Measurements from ENCODE around the gene IGSF6.

The IGSF6 gene

GRCh38 chr16:21599122-21600030 is 53.0 kb downstream of the IGSF6 start, which contains the start of gene METTL9:
METTL9 (plus strand) TSS chr16:21599577; CDS start chr16:21599734, 157 bp downstream.
- Histone ChIP-seq H3K27me3 (ENCODE audit: insufficient read depth, low read length) (no peaks in the 10 kb centered on the region), H3K9me3 (ENCODE audit: low read length) (no peaks in the 10 kb centered on the region), H3K4me1 (ENCODE audit: insufficient read depth, low read length) (peaks cover 27% of the 10 kb centered on the region), H3K36me3 (ENCODE audit: insufficient read depth, low read length) (no peaks in the 10 kb centered on the region), H3K4me3 (ENCODE audit: low read length) (peak within 1 kb of the TSS; percentile 63), H2AFZ (ENCODE audit: low read depth, low read length) (peak within 1 kb of the TSS; percentile 20)

DNA sequence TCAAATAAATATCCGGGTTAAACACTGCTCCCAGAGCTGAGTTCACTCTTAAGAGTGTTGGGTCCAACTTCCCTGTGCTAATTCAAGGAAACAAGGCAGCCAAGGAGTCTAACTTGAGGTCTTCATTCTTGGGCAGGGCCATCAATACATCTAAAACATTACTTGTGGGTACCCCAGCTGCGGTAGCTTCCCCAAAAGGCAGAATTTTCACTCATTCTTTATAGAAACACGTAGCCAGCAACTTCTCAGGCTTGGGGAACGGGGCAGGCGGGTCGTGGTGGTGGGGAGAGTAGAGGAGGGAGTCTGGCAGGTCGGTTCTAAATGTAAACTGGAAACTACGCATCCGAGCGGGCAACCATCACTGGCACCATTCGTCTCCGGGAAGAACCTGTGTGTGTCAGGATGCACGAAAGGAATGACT is 53.7 kb downstream of the IGSF6 start:
- Histone ChIP-seq H3K9me3 (ENCODE audit: low read length) (no peaks in the 10 kb centered on the region), H3K36me3 (ENCODE audit: insufficient read depth, low read length) (no peaks in the 10 kb centered on the region), H2AFZ (ENCODE audit: low read depth, low read length) (peak overlapping the region; percentile 20), H3K4me1 (ENCODE audit: insufficient read depth, low read length) (peaks cover 22% of the 10 kb centered on the region), H3K27me3 (ENCODE audit: insufficient read depth, low read length) (no peaks in the 10 kb centered on the region), H3K4me3 (ENCODE audit: low read length) (peak overlapping the region; percentile 63)

DNA sequence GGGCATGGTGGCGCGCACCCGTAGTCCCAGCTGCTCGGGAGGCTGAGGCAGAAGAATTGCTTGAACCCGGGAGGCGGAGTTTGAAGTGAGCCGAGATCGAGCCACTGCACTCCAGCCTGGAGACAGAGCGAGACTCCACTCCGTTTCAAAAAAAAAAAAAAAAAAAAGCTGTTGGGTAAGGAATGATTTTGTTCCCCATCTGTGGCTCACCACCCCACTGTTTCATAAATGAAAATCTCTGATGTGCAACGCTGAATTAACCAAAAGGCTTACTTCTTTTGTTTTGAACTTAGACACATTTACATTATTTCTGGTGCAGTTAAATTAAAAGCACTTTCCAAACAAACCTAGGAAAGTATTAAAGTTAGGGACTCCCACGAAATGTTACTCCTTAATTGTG is 54.2 kb downstream of the IGSF6 start:
- H2AFZ ChIP-seq (ENCODE audit: low read depth, low read length), result peak overlapping the region; percentile 20
- peak overlapping the region; percentile 63 for H3K4me3 ChIP-seq (ENCODE audit: low read length)
- no peaks in the 10 kb centered on the region for H3K27me3 ChIP-seq (ENCODE audit: insufficient read depth, low read length)

GRCh38 chr16:21597561-21598030 is 54.8 kb downstream of the IGSF6 start:
- H3K27me3 ChIP-seq (ENCODE audit: insufficient read depth, low read length), result no peaks in the 10 kb centered on the region

More for the DNA sequence above, 54.2 kb downstream of the IGSF6 start:
- Histone ChIP-seq H3K36me3 (ENCODE audit: insufficient read depth, low read length) (no peaks in the 10 kb centered on the region), H3K4me1 (ENCODE audit: insufficient read depth, low read length) (peaks cover 19% of the 10 kb centered on the region), H3K9me3 (ENCODE audit: low read length) (no peaks in the 10 kb centered on the region)

DNA sequence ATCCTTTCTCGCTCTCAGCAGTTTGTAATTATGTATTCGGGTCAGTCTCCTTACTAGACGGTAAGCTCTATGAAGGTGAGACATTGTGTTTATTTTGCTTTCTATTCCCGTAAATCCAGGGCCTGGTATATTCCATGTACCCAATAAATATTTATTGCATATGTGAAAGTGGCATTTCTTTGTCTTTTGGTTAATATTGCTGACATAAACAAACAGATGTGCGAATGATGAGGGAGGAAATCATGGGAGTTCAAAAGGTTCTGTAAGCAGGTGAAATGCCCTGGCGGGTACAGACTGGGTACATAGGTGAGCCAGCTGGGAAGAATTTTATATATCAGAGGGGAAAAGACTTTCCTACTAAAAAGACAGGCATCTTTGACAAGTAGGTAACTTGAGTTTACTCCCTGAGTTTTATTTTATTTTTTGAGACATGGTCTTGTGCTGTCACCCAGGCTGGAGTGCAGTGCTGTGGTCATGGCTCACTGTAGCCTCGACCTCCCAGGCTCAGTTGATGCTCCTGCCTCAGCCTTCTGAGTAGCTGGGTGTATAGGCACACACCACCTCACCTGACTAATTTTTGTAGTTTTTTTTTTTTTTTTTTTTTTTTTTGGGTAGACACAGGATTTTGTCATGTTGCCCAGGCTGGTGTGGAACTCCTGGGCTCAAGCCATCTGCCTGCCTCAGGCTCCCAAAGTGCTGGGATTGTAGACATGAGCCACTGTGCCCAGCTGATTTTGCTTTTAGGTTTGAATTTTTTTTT is 58.7 kb downstream of the IGSF6 start:
- no peaks in the 10 kb centered on the region for H3K27me3 ChIP-seq (ENCODE audit: insufficient read depth, low read length)
- H3K4me3 ChIP-seq (ENCODE audit: low read length), result no peak overlapping the region
- H3K9me3 ChIP-seq (ENCODE audit: low read length), result no peaks in the 10 kb centered on the region
- no peaks in the 10 kb centered on the region for H3K36me3 ChIP-seq (ENCODE audit: insufficient read depth, low read length)
- peaks cover 2% of the 10 kb centered on the region for H3K4me1 ChIP-seq (ENCODE audit: insufficient read depth, low read length)
- no peak overlapping the region for H2AFZ ChIP-seq (ENCODE audit: low read depth, low read length)

More at GRCh38 chr16:21597561-21598030, 54.8 kb downstream of the IGSF6 start:
- Histone ChIP-seq H3K9me3 (ENCODE audit: low read length) (no peaks in the 10 kb centered on the region), H3K36me3 (ENCODE audit: insufficient read depth, low read length) (no peaks in the 10 kb centered on the region), H3K4me3 (ENCODE audit: low read length) (no peak overlapping the region), H2AFZ (ENCODE audit: low read depth, low read length) (peak overlapping the region; percentile 6), H3K4me1 (ENCODE audit: insufficient read depth, low read length) (peaks cover 19% of the 10 kb centered on the region)

DNA sequence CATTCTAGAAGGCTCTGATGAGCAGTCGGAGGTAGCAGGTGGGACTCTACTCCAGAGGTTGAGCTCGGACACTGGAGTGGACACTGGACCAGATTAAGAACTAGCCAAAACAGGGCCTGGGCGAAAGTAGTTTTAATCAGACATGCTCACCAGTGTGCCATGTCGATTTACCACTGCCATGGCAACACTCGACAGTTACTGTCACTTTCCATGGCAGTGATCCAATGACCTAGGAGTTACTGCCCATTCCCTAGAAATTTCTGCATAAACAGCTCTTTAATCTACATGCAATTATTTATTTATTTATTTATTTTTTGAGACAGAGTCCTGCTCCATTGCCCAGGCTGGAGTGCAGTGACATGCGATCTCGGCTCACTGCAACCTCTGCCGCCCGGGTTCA is 60.2 kb downstream of the IGSF6 start:
- no peaks in the 10 kb centered on the region for H3K36me3 ChIP-seq (ENCODE audit: insufficient read depth, low read length)
- no peaks in the 10 kb centered on the region for H3K4me1 ChIP-seq (ENCODE audit: insufficient read depth, low read length)
- H2AFZ ChIP-seq (ENCODE audit: low read depth, low read length), result no peak overlapping the region
- H3K27me3 ChIP-seq (ENCODE audit: insufficient read depth, low read length), result no peaks in the 10 kb centered on the region
- no peaks in the 10 kb centered on the region for H3K9me3 ChIP-seq (ENCODE audit: low read length)
- no peak overlapping the region for H3K4me3 ChIP-seq (ENCODE audit: low read length)

GRCh38 chr16:21590796-21591195 is 61.6 kb downstream of the IGSF6 start:
- Histone ChIP-seq H3K4me3 (ENCODE audit: low read length) (no peak overlapping the region), H3K9me3 (ENCODE audit: low read length) (no peaks in the 10 kb centered on the region), H2AFZ (ENCODE audit: low read depth, low read length) (no peak overlapping the region), H3K4me1 (ENCODE audit: insufficient read depth, low read length) (no peaks in the 10 kb centered on the region), H3K36me3 (ENCODE audit: insufficient read depth, low read length) (no peaks in the 10 kb centered on the region), H3K27me3 (ENCODE audit: insufficient read depth, low read length) (no peaks in the 10 kb centered on the region)

DNA sequence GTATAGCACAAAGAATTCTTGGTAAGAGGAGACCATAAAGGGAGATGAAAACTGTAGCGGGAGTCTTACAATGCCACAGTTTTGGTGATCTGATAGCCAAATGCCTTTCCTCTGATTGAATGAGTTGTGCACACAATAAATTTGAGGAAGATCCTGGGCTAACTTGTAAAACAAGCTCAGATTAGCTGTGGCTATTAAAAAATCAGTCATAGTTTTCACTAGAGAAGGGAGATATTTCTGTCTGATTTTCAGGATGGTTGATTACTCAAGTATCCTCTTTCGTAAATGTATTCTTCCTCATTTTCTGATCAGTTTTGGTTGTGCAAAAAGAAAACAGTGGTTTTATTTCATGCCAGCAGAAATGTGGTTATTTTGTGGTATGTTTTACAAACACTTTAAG is 62.1 kb downstream of the IGSF6 start:
- H2AFZ ChIP-seq (ENCODE audit: low read depth, low read length), result no peak overlapping the region
- no peaks in the 10 kb centered on the region for H3K4me1 ChIP-seq (ENCODE audit: insufficient read depth, low read length)
- no peaks in the 10 kb centered on the region for H3K9me3 ChIP-seq (ENCODE audit: low read length)
- no peaks in the 10 kb centered on the region for H3K27me3 ChIP-seq (ENCODE audit: insufficient read depth, low read length)
- no peak overlapping the region for H3K4me3 ChIP-seq (ENCODE audit: low read length)
- no peaks in the 10 kb centered on the region for H3K36me3 ChIP-seq (ENCODE audit: insufficient read depth, low read length)

DNA sequence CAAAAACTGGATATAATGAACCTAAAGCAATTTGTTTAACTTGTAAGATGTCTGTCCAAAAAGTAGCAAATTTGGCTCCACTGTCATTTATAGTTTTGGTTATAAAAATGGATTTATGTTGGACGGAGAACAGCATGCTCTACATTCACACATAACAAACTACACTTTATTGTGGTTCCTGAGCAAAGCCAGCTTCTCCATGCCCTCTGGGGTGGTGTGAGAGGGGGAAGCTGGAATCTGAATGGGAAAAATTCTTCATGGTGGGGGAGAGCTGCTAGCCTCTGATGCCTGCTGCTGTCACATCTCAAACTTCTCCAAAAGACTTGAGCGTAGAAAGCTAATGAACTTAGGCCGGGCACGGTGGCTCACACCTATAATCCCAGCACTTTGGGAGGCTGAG is 62.9 kb downstream of the IGSF6 start:
- Histone ChIP-seq H3K4me1 (ENCODE audit: insufficient read depth, low read length) (no peaks in the 10 kb centered on the region), H2AFZ (ENCODE audit: low read depth, low read length) (no peak overlapping the region), H3K27me3 (ENCODE audit: insufficient read depth, low read length) (no peaks in the 10 kb centered on the region), H3K36me3 (ENCODE audit: insufficient read depth, low read length) (no peaks in the 10 kb centered on the region), H3K4me3 (ENCODE audit: low read length) (no peak overlapping the region), H3K9me3 (ENCODE audit: low read length) (no peaks in the 10 kb centered on the region)
